K562 (cell line): ENCODE results near the gene TRUB2. TPM values are rescaled to one million over a fixed set of nuclear protein-coding genes. Genes with fewer than 3 reads are reported as not detected.
A peak's percentile ranks its signal among the peaks of the same experiment; 100 is the strongest.

Experiments used
- CAMTA2 ChIP-seq: fragments of 250-450 bp; sonication (Bioruptor Pico); conservative IDR thresholded peaks from 2 replicates; pipeline ENCODE4 v1.5.1; 2022
- HMGN3 ChIP-seq: IDR thresholded peaks from 2 replicates; pipeline ENCODE4 v1.6.1; 2011; ENCODE audit warnings: borderline replicate concordance, low read depth, mild to moderate bottlenecking, mixed read lengths, low read length; ENCODE audit not compliant: insufficient read length; ENCODE audit errors: extremely low read depth
- PHB ChIP-seq: fragments of 250-450 bp; sonication (Bioruptor Pico); IDR thresholded peaks from 2 replicates; pipeline ENCODE4 v1.5.0; 2021
- PTBP1 ChIP-seq: fragments of 200-400 bp; formaldehyde crosslinking; IDR thresholded peaks from 2 replicates; pipeline ENCODE4 v1.6.1; 2017; ENCODE audit warnings: low read depth, low read length
- PTRF ChIP-seq: fragments of 450-650 bp; IDR thresholded peaks from 2 replicates; pipeline ENCODE4 v1.6.1; 2016; ENCODE audit warnings: mild to moderate bottlenecking, missing genetic modification characterization, missing compliant biosample characterization
- UBTF ChIP-seq, 2 experiments: IDR thresholded peaks; 2 replicates each; pipeline ENCODE4 v1.6.1; 2012; ENCODE audit warnings: improper control_type of control experiment in 2 of 2, low read depth in 2 of 2, low read length in 2 of 2, borderline replicate concordance in 1 of 2
- ZNF318 ChIP-seq, 2 experiments: fragments of 450-650 bp; IDR thresholded peaks; 2 replicates each; pipeline ENCODE4 v1.6.1; 2016; ENCODE audit warnings: mild to moderate bottlenecking in 2 of 2, borderline replicate concordance in 1 of 2, low read depth in 1 of 2, moderate library complexity in 1 of 2
- ZNF518B ChIP-seq: fragments of 250-450 bp; sonication (Bioruptor Pico); IDR thresholded peaks from 2 replicates; pipeline ENCODE4 v1.5.0; 2021; ENCODE audit warnings: mild to moderate bottlenecking, moderate library complexity
- ZNF785 ChIP-seq: fragments of 250-450 bp; sonication (Bioruptor Pico); IDR thresholded peaks from 2 replicates; pipeline ENCODE4 v1.4.0; 2020; ENCODE audit warnings: mild to moderate bottlenecking
- polyA plus RNA-seq, 8 experiments: library from polyadenylated mRNA; depleted of rRNA in 4 of 8; stranded (reverse) in 5 of 8; unstranded in 3 of 8; fragments of >200 nt; fragmentation: Nextera tagmentation in 2 of 8; fragmentation: Illumina TruSeq in 1 of 8; extraction: Ambion mirVana in 2 of 8; extraction: Trizol in 1 of 8; gene quantifications; 2 replicates each; pipeline versions ENCODE4 v1.2.1 to v1.2.3, GENCODE V29; 2011 to 2014; ENCODE audit warnings: inconsistent platforms in 1 of 8, missing spikeins in 1 of 8
- total RNA-seq, 7 experiments: library from RNA; depleted of rRNA in 6 of 7; stranded (reverse); fragments of >200 nt in 6 of 7; fragmentation: Illumina TruSeq in 2 of 7; extraction: Trizol in 2 of 7; gene quantifications; 2 replicates each; pipeline versions ENCODE4 v1.2.1 to v1.2.3, GENCODE V29; 2011 to 2021; ENCODE audit warnings: low replicate concordance in 1 of 7
- TF ChIP-seq, protein P1 (sequence below): fragments of 250-450 bp; sonication (Bioruptor Pico); IDR thresholded peaks from 2 replicates; pipeline ENCODE4 v1.8.0; 2021; ENCODE audit warnings: mild to moderate bottlenecking, moderate library complexity

Gene TRUB2
- total and polyA plus RNA-seq, 9 of the 15 experiments (the other 6 are each of a cell fraction or from before 2014, with no cell fraction given) = 9.3 to 110 (median 63.0) TPM

- TF ChIP-seq ZNF785 (CRISPR knock-in tag) = no peak
- TF ChIP-seq ZNF518B (CRISPR knock-in tag) = no peak
- TF ChIP-seq UBTF (IDR thresholded peaks at IDR 0.05; ENCODE audit: borderline replicate concordance in 1 of 2, low read depth in 2 of 2, low read length in 2 of 2) = 0 out of 4 replicates have a peak, but pooled peaks of 1 of the 2 experiments have one; percentile 55
- no peak for TF ChIP-seq PTRF (tag)
- TF ChIP-seq, protein P1, sequence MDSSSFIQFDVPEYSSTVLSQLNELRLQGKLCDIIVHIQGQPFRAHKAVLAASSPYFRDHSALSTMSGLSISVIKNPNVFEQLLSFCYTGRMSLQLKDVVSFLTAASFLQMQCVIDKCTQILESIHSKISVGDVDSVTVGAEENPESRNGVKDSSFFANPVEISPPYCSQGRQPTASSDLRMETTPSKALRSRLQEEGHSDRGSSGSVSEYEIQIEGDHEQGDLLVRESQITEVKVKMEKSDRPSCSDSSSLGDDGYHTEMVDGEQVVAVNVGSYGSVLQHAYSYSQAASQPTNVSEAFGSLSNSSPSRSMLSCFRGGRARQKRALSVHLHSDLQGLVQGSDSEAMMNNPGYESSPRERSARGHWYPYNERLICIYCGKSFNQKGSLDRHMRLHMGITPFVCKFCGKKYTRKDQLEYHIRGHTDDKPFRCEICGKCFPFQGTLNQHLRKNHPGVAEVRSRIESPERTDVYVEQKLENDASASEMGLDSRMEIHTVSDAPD (CRISPR knock-in tag) = no peak
- TF ChIP-seq CAMTA2 (CRISPR knock-in tag) = no peak
- TF ChIP-seq ZNF318 (IDR thresholded peaks at IDR 0.05; ENCODE audit: borderline replicate concordance in 1 of 2, low read depth in 1 of 2) = no peak
- TF ChIP-seq PTBP1 = no peak
- no peak for TF ChIP-seq PHB (CRISPR knock-in tag)
- peak; percentile 53 for TF ChIP-seq HMGN3
Observed at GRCh38 chr9:128370752-128371629, 48.7 kb upstream of the TRUB2 start, which contains the start of gene URM1 (continued).
